Liver (tissue), 9 donors: ENCODE measurements around the gene C1QTNF12. TPM values are rescaled to one million over a fixed set of nuclear protein-coding genes. Genes with fewer than 3 reads are reported as not detected.

Source experiments
- DNase-seq: peaks from one replicate; pipeline ENCODE4 v3.0.0-alpha.2; 2017; ENCODE audit warnings: low spot score
- H3K27ac ChIP-seq, 2 donors: one replicate each; pipeline ENCODE4 v1.7.0; 2013; ENCODE audit warnings: inconsistent platforms in 2 of 2, low read length in 2 of 2, control low read depth in 1 of 2, low read depth in 1 of 2, mild to moderate bottlenecking in 1 of 2
- H3K27me3 ChIP-seq, 4 donors: one replicate each; pipeline versions ENCODE4 v1.6.1 to v1.7.0; 2013; ENCODE audit warnings: low read length in 3 of 4, inconsistent platforms in 1 of 4, mild to moderate bottlenecking in 1 of 4, moderate library complexity in 1 of 4; ENCODE audit not compliant: control insufficient read depth in 4 of 4, insufficient read depth in 4 of 4
- H3K36me3 ChIP-seq, 4 donors: one replicate each; pipeline versions ENCODE4 v1.6.1 to v1.7.0; 2013; ENCODE audit warnings: low read length in 3 of 4, mild to moderate bottlenecking in 3 of 4, low read depth in 1 of 4, moderate library complexity in 1 of 4; ENCODE audit not compliant: control insufficient read depth in 4 of 4, insufficient read depth in 3 of 4
- H3K4me1 ChIP-seq, 4 donors: one replicate each; pipeline versions ENCODE4 v1.6.1 to v1.7.0; 2013; ENCODE audit warnings: low read length in 3 of 4, mild to moderate bottlenecking in 3 of 4, moderate library complexity in 1 of 4; ENCODE audit not compliant: control insufficient read depth in 4 of 4, insufficient read depth in 4 of 4
- H3K4me3 ChIP-seq, 3 donors: one replicate each; pipeline versions ENCODE4 v1.6.1 to v1.7.0; 2013; ENCODE audit warnings: low read length in 3 of 3, control low read depth in 1 of 3, low read depth in 1 of 3, mild to moderate bottlenecking in 1 of 3
- H3K9ac ChIP-seq, 2 donors: one replicate each; pipeline ENCODE4 v1.7.0; 2013; ENCODE audit warnings: low read length in 2 of 2, mild to moderate bottlenecking in 2 of 2, moderate library complexity in 2 of 2, control low read depth in 1 of 2, low read depth in 1 of 2
- H3K9me3 ChIP-seq, 4 donors: one replicate each; pipeline versions ENCODE4 v1.6.1 to v1.7.0; 2013; ENCODE audit warnings: low read length in 3 of 4; ENCODE audit not compliant: control insufficient read depth in 4 of 4
- EGR1 ChIP-seq, 2 donors: IDR thresholded peaks; 2 replicates each; pipeline ENCODE4 v1.6.1; 2016 to 2018; ENCODE audit warnings: antibody characterized with exemption in 2 of 2, low read depth in 2 of 2
- FOXA1 ChIP-seq: IDR thresholded peaks from 2 replicates; pipeline ENCODE4 v1.6.1; 2016; ENCODE audit warnings: antibody characterized with exemption
- FOXA2 ChIP-seq: IDR thresholded peaks from 2 replicates; pipeline ENCODE4 v1.6.1; 2016; ENCODE audit warnings: antibody characterized with exemption
- GABPA ChIP-seq, 2 donors: IDR thresholded peaks in 1 of 2; conservative IDR thresholded peaks in 1 of 2; 2 replicates each; pipeline ENCODE4 v1.6.1; 2016; ENCODE audit warnings: antibody characterized with exemption in 2 of 2, mild to moderate bottlenecking in 1 of 2, moderate library complexity in 1 of 2
- HNF4A ChIP-seq, 2 donors: conservative IDR thresholded peaks; 2 replicates each; pipeline ENCODE4 v1.6.1; 2016; ENCODE audit warnings: antibody characterized with exemption in 2 of 2, mild to moderate bottlenecking in 2 of 2
- HNF4G ChIP-seq: IDR thresholded peaks from 2 replicates; pipeline ENCODE4 v1.6.1; 2016; ENCODE audit warnings: antibody characterized with exemption
- JUND ChIP-seq, 2 donors: IDR thresholded peaks; 2 replicates each; pipeline ENCODE4 v1.6.1; 2016; ENCODE audit warnings: antibody characterized with exemption in 2 of 2
- NR2F2 ChIP-seq: IDR thresholded peaks from 2 replicates; pipeline ENCODE4 v1.6.1; 2016; ENCODE audit warnings: antibody characterized with exemption
- RAD21 ChIP-seq, 2 donors: IDR thresholded peaks; 2 replicates each; pipeline ENCODE4 v1.6.1; 2016; ENCODE audit warnings: antibody characterized with exemption in 2 of 2, mild to moderate bottlenecking in 2 of 2
- RXRA ChIP-seq, 2 donors: IDR thresholded peaks; 2 replicates each; pipeline ENCODE4 v1.6.1; 2017 to 2018; ENCODE audit warnings: antibody characterized with exemption in 2 of 2, mild to moderate bottlenecking in 1 of 2
- SP1 ChIP-seq: IDR thresholded peaks from 2 replicates; pipeline ENCODE4 v1.6.1; 2018; ENCODE audit warnings: antibody characterized with exemption, mild to moderate bottlenecking
- TAF1 ChIP-seq: conservative IDR thresholded peaks from 2 replicates; pipeline ENCODE4 v1.6.1; 2016; ENCODE audit warnings: antibody characterized with exemption, mild to moderate bottlenecking
- YY1 ChIP-seq: IDR thresholded peaks from 2 replicates; pipeline ENCODE4 v1.6.1; 2016; ENCODE audit warnings: antibody characterized with exemption, mild to moderate bottlenecking
- WGBS: extraction: QIAGEN DNeasy Blood & Tissue Kit; methylation state at CpG from one replicate; pipeline ENCODE4 v1.1.7; 2013; 5-methylcytosine and 5-hydroxymethylcytosine counted together
- polyA plus RNA-seq, 2 donors: library from polyadenylated mRNA; stranded (reverse) in 1 of 2; unstranded in 1 of 2; fragments of 200-250 nt in 1 of 2; fragments of >200 nt in 1 of 2; fragmentation: Nextera tagmentation in 1 of 2; extraction: Ambion mirVana in 1 of 2; gene quantifications; one replicate each; pipeline versions ENCODE4 v1.2.1 to v1.2.3, GENCODE V29; 2013 to 2015
- total RNA-seq, 2 donors: library from RNA; depleted of rRNA; stranded (reverse); fragments of >200 nt; gene quantifications; one replicate each; pipeline ENCODE4 v1.2.3, GENCODE V29; 2014
- TF ChIP-seq, protein P1 (sequence below): IDR thresholded peaks from 2 replicates; pipeline ENCODE4 v1.6.1; 2016; ENCODE audit warnings: antibody characterized with exemption
- TF ChIP-seq, protein P2 (sequence below): IDR thresholded peaks from 2 replicates; pipeline ENCODE4 v1.6.1; 2016; ENCODE audit warnings: antibody characterized with exemption
- TF ChIP-seq, protein P3 (sequence below): IDR thresholded peaks from 2 replicates; pipeline ENCODE4 v1.6.1; 2016; ENCODE audit warnings: antibody characterized with exemption, mild to moderate bottlenecking
- TF ChIP-seq, protein P4 (sequence below): fragments of 150-350 bp; IDR thresholded peaks from 2 replicates; pipeline ENCODE4 v1.5.1; 2017; ENCODE audit warnings: improper control_type of control experiment, low read depth, low read length; ENCODE audit not compliant: missing input control
- TF ChIP-seq, protein P5 (sequence below): IDR thresholded peaks from 2 replicates; pipeline ENCODE4 v1.6.1; 2016; ENCODE audit warnings: antibody characterized with exemption
- donor health status: healthy.
- donor health status: healthy.
- donor health status: healthy.
- donor health status: healthy.
- donor health status: healthy.

C1QTNF12 gene
- total and polyA plus RNA-seq, 4 donors = 0.39 to 0.40 TPM; not detected in 2

DNA sequence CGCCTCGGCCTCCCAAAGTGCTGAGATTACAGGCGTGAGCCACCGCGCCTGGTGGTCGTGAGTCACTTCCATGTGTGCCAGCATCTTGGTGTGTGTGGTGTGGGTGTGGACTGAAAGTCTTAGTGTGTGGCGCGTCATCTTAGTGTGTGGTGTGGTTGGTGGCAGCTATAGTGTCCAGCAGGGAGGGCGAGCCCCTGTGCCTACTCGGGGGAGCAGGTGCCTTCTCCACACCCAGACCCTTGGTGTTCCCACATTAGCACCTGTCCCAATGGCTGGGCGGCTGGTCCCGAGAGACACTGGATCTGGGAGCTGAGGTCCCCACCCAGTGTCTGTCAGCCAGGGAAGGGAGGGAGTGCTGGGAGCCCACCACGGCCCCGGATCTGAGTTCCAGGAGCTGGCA, 36.5 kb upstream of the C1QTNF12 start:
- no peak overlapping the region for H3K4me3 ChIP-seq
- TF ChIP-seq HNF4G = no peak
- no peak for TF ChIP-seq RAD21 (IDR thresholded peaks at IDR 0.05)
- TF ChIP-seq JUND (IDR thresholded peaks at IDR 0.05) = no peak
- TF ChIP-seq, protein P1, sequence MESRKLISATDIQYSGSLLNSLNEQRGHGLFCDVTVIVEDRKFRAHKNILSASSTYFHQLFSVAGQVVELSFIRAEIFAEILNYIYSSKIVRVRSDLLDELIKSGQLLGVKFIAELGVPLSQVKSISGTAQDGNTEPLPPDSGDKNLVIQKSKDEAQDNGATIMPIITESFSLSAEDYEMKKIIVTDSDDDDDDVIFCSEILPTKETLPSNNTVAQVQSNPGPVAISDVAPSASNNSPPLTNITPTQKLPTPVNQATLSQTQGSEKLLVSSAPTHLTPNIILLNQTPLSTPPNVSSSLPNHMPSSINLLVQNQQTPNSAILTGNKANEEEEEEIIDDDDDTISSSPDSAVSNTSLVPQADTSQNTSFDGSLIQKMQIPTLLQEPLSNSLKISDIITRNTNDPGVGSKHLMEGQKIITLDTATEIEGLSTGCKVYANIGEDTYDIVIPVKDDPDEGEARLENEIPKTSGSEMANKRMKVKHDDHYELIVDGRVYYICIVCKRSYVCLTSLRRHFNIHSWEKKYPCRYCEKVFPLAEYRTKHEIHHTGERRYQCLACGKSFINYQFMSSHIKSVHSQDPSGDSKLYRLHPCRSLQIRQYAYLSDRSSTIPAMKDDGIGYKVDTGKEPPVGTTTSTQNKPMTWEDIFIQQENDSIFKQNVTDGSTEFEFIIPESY = no peak
- TF ChIP-seq NR2F2 = no peak
- no peak for TF ChIP-seq RXRA (IDR thresholded peaks at IDR 0.05)
- TF ChIP-seq FOXA1 = no peak
- TF ChIP-seq TAF1 = no peak
- TF ChIP-seq, protein P2, sequence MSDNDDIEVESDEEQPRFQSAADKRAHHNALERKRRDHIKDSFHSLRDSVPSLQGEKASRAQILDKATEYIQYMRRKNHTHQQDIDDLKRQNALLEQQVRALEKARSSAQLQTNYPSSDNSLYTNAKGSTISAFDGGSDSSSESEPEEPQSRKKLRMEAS = no peak
- no peak for TF ChIP-seq YY1
- TF ChIP-seq, protein P3, sequence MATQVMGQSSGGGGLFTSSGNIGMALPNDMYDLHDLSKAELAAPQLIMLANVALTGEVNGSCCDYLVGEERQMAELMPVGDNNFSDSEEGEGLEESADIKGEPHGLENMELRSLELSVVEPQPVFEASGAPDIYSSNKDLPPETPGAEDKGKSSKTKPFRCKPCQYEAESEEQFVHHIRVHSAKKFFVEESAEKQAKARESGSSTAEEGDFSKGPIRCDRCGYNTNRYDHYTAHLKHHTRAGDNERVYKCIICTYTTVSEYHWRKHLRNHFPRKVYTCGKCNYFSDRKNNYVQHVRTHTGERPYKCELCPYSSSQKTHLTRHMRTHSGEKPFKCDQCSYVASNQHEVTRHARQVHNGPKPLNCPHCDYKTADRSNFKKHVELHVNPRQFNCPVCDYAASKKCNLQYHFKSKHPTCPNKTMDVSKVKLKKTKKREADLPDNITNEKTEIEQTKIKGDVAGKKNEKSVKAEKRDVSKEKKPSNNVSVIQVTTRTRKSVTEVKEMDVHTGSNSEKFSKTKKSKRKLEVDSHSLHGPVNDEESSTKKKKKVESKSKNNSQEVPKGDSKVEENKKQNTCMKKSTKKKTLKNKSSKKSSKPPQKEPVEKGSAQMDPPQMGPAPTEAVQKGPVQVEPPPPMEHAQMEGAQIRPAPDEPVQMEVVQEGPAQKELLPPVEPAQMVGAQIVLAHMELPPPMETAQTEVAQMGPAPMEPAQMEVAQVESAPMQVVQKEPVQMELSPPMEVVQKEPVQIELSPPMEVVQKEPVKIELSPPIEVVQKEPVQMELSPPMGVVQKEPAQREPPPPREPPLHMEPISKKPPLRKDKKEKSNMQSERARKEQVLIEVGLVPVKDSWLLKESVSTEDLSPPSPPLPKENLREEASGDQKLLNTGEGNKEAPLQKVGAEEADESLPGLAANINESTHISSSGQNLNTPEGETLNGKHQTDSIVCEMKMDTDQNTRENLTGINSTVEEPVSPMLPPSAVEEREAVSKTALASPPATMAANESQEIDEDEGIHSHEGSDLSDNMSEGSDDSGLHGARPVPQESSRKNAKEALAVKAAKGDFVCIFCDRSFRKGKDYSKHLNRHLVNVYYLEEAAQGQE = no peak
- no peak for TF ChIP-seq HNF4A (conservative IDR thresholded peaks at IDR 0.05)
- no peak for TF ChIP-seq SP1
- no peak for TF ChIP-seq GABPA (IDR thresholded peaks at IDR 0.05 in 1 of 2, conservative IDR thresholded peaks at IDR 0.05 in 1 of 2)
- no peak for TF ChIP-seq EGR1 (IDR thresholded peaks at IDR 0.05; ENCODE audit: low read depth in 2 of 2)
- TF ChIP-seq, protein P4, sequence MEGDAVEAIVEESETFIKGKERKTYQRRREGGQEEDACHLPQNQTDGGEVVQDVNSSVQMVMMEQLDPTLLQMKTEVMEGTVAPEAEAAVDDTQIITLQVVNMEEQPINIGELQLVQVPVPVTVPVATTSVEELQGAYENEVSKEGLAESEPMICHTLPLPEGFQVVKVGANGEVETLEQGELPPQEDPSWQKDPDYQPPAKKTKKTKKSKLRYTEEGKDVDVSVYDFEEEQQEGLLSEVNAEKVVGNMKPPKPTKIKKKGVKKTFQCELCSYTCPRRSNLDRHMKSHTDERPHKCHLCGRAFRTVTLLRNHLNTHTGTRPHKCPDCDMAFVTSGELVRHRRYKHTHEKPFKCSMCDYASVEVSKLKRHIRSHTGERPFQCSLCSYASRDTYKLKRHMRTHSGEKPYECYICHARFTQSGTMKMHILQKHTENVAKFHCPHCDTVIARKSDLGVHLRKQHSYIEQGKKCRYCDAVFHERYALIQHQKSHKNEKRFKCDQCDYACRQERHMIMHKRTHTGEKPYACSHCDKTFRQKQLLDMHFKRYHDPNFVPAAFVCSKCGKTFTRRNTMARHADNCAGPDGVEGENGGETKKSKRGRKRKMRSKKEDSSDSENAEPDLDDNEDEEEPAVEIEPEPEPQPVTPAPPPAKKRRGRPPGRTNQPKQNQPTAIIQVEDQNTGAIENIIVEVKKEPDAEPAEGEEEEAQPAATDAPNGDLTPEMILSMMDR = no peak
- TF ChIP-seq, protein P5, sequence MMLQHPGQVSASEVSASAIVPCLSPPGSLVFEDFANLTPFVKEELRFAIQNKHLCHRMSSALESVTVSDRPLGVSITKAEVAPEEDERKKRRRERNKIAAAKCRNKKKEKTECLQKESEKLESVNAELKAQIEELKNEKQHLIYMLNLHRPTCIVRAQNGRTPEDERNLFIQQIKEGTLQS = no peak
- no peak for TF ChIP-seq FOXA2
- no peaks in the 10 kb centered on the region for H3K36me3 ChIP-seq
- H3K9me3 ChIP-seq = no peaks in the 10 kb centered on the region
- WGBS = 90% methylated on average over 14 of the region's 14 CpGs
- H3K9ac ChIP-seq = no peak overlapping the region
- H3K27me3 ChIP-seq = no peaks in the 10 kb centered on the region
- no peak overlapping the region for H3K27ac ChIP-seq
- H3K4me1 ChIP-seq = peaks cover 9 to 19% (median 16%) of the 10 kb centered on the region in 4 donors
- DNase-seq = no peak
